GM19043 (cell line): Measurements from ENCODE around the gene FRG2.
A peak's percentile ranks its signal among the peaks of the same experiment; 100 is the strongest.
"Not testable (repeated sequence)": the region's sequence is repeated elsewhere in the genome, so short reads cannot be mapped to it uniquely, and the experiment has no call there.

Source experiments
- ATAC-seq: cut with Tn5 transposase; IDR thresholded peaks from one replicate; pipeline ENCODE4 v1.9.1; 2021; ENCODE audit warnings: low read depth; ENCODE audit not compliant: unreplicated experiment

The FRG2 gene

GRCh38 chr4:190016369-190017289 is 10.4 kb downstream of the FRG2 start:
- ATAC-seq, result no peak

- ATAC-seq, result no peak
These were observed 11.3 kb downstream of the FRG2 start for GRCh38 chr4:190015538-190016368.

GRCh38 chr4:190014771-190015537 is 12.1 kb downstream of the FRG2 start:
- ATAC-seq, result peak; percentile 54

GRCh38 chr4:189989941-189990340 is 37.1 kb downstream of the FRG2 start:
- ATAC-seq, result not testable (repeated sequence)

- ATAC-seq, result peak; percentile 68
These were observed 38.1 kb downstream of the FRG2 start for GRCh38 chr4:189988877-189989431.

- ATAC-seq, result not testable (repeated sequence)
These were observed 41.3 kb downstream of the FRG2 start for GRCh38 chr4:189985651-189986243.

- not testable (repeated sequence) for ATAC-seq
These were observed 42.4 kb downstream of the FRG2 start for GRCh38 chr4:189984661-189985060.

- ATAC-seq, result not testable (repeated sequence)
These were observed 43.0 kb downstream of the FRG2 start for GRCh38 chr4:189983916-189984526.

GRCh38 chr4:189981970-189982369 is 45.1 kb downstream of the FRG2 start:
- no peak for ATAC-seq

GRCh38 chr4:189980292-189980691 is 46.8 kb downstream of the FRG2 start:
- ATAC-seq, result not testable (repeated sequence)

GRCh38 chr4:189979196-189980047 is 47.6 kb downstream of the FRG2 start:
- no peak for ATAC-seq
